ENCODE measurements around the gene TAB2.

DNA sequence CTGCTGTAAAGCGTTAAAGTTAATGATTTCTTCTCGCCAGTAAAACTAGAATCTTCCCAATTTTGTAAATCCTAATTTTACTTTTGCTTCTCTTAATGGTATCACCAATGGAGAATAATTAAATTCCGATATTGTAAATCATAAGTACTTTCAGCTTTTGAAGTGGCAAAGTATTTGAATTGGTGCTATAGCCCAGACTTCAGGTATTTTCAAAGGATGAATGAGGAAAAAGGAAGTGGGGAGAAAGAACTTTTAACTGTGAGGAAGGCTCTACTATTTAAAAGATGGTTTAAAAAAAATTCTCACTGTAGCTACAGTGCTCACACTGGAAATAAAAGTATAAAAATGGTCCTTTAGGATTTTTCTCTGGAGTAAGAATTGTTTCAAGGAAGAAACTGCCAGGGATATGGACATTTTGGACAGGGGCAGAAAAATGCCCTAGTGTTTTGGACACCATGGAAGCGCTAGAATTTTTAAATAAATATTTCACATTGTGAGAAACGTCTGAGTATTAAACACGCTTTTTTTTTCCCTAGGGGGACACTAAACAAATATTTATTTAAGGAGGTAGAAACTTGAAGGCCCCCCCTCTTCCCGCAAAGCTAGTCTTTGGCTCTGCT, 1.3 kb upstream of the TAB2 start:
- TF ChIP-seq, protein P1, sequence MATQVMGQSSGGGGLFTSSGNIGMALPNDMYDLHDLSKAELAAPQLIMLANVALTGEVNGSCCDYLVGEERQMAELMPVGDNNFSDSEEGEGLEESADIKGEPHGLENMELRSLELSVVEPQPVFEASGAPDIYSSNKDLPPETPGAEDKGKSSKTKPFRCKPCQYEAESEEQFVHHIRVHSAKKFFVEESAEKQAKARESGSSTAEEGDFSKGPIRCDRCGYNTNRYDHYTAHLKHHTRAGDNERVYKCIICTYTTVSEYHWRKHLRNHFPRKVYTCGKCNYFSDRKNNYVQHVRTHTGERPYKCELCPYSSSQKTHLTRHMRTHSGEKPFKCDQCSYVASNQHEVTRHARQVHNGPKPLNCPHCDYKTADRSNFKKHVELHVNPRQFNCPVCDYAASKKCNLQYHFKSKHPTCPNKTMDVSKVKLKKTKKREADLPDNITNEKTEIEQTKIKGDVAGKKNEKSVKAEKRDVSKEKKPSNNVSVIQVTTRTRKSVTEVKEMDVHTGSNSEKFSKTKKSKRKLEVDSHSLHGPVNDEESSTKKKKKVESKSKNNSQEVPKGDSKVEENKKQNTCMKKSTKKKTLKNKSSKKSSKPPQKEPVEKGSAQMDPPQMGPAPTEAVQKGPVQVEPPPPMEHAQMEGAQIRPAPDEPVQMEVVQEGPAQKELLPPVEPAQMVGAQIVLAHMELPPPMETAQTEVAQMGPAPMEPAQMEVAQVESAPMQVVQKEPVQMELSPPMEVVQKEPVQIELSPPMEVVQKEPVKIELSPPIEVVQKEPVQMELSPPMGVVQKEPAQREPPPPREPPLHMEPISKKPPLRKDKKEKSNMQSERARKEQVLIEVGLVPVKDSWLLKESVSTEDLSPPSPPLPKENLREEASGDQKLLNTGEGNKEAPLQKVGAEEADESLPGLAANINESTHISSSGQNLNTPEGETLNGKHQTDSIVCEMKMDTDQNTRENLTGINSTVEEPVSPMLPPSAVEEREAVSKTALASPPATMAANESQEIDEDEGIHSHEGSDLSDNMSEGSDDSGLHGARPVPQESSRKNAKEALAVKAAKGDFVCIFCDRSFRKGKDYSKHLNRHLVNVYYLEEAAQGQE (IDR thresholded peaks at IDR 0.05; ENCODE audit: insufficient read depth in 1 of 2, low read depth in 2 of 2, low read length in 2 of 2): no peak
- TF ChIP-seq TAF1 (IDR thresholded peaks at IDR 0.05; ENCODE audit: borderline replicate concordance, insufficient read depth, low read length): no peak
- no peak for TF ChIP-seq SIN3A (IDR thresholded peaks at IDR 0.05; ENCODE audit: borderline replicate concordance, insufficient read depth, low read length)
- no peak for TF ChIP-seq POLR2AphosphoS5 (IDR thresholded peaks at IDR 0.05; ENCODE audit: low read depth, low read length)
